ENCODE data around the gene STMN1.

DNA sequence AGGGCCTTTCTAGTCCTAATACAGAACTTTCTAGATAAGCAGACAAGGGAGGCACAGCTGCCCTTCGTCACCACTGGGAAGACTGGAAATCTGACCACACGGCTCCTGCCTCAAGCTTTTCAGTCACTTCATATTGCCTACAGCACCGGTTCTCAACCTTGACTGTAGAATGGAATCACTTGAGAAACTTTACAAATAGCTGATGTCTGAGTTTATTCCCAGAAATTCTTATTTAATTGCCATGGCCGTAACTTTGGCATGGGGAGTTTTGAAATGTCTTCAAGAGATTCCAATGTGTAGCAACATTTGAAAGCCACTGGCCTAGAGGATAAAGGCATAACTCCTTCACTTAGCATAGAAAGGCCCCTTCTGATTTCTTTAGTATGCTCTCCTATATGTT, 42.4 kb upstream of the STMN1 start:
- TF ChIP-seq, protein P1, sequence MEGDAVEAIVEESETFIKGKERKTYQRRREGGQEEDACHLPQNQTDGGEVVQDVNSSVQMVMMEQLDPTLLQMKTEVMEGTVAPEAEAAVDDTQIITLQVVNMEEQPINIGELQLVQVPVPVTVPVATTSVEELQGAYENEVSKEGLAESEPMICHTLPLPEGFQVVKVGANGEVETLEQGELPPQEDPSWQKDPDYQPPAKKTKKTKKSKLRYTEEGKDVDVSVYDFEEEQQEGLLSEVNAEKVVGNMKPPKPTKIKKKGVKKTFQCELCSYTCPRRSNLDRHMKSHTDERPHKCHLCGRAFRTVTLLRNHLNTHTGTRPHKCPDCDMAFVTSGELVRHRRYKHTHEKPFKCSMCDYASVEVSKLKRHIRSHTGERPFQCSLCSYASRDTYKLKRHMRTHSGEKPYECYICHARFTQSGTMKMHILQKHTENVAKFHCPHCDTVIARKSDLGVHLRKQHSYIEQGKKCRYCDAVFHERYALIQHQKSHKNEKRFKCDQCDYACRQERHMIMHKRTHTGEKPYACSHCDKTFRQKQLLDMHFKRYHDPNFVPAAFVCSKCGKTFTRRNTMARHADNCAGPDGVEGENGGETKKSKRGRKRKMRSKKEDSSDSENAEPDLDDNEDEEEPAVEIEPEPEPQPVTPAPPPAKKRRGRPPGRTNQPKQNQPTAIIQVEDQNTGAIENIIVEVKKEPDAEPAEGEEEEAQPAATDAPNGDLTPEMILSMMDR (conservative IDR thresholded peaks at IDR 0.05 in 1 of 2, IDR thresholded peaks at IDR 0.05 in 1 of 2; ENCODE audit: extremely low read depth in 1 of 2, insufficient read depth in 1 of 2, low read depth in 1 of 2, low read length in 2 of 2), result no peak
- no peak for TF ChIP-seq EZH2 (IDR thresholded peaks at IDR 0.05; ENCODE audit: borderline replicate concordance, low read length)

Measured in mammary epithelial cell (primary cell).